Measurements from ENCODE around the gene WFDC5.
"Not testable (repeated sequence)": the region's sequence is repeated elsewhere in the genome, so short reads cannot be mapped to it uniquely, and the experiment has no call there.

Gene WFDC5

GRCh38 chr20:45087097-45087790 is 27.7 kb downstream of the WFDC5 start:
- no peak for DNase-seq

- no peak for DNase-seq
Measured at GRCh38 chr20:45085867-45086266, 29.1 kb downstream of the WFDC5 start.

GRCh38 chr20:45085289-45085688 is 29.7 kb downstream of the WFDC5 start:
- DNase-seq, result no peak

GRCh38 chr20:45083127-45083526 is 31.8 kb downstream of the WFDC5 start:
- DNase-seq, result no peak

GRCh38 chr20:45082468-45082867 is 32.5 kb downstream of the WFDC5 start:
- DNase-seq, result no peak

- no peak for DNase-seq
Measured at GRCh38 chr20:45080867-45081624, 33.9 kb downstream of the WFDC5 start.

- DNase-seq, result no peak
Measured at GRCh38 chr20:45077559-45077958, 37.4 kb downstream of the WFDC5 start.

GRCh38 chr20:45073221-45073620 is 41.8 kb downstream of the WFDC5 start:
- DNase-seq, result no peak

GRCh38 chr20:45072066-45072465 is 42.9 kb downstream of the WFDC5 start:
- no peak for DNase-seq

GRCh38 chr20:45070932-45071632 is 43.9 kb downstream of the WFDC5 start:
- no peak for DNase-seq

- no peak for DNase-seq
Measured at GRCh38 chr20:45069261-45069660, 45.7 kb downstream of the WFDC5 start.

GRCh38 chr20:45067558-45067957 is 47.4 kb downstream of the WFDC5 start:
- DNase-seq, result no peak

GRCh38 chr20:45067087-45067486 is 47.9 kb downstream of the WFDC5 start:
- DNase-seq, result no peak

- no peak for DNase-seq
Measured at GRCh38 chr20:45066372-45066771, 48.6 kb downstream of the WFDC5 start.

GRCh38 chr20:45064812-45065211 is 50.2 kb downstream of the WFDC5 start:
- DNase-seq, result no peak

- DNase-seq, result not testable (repeated sequence)
Measured at GRCh38 chr20:45063107-45063506, 51.9 kb downstream of the WFDC5 start.

- DNase-seq, result no peak
Measured at GRCh38 chr20:45061244-45061643, 53.7 kb downstream of the WFDC5 start.

GRCh38 chr20:45060294-45060693 is 54.7 kb downstream of the WFDC5 start:
- DNase-seq, result no peak

Measured in T-helper 1 cell (primary cell).